ENCODE results near the gene SEC16A.
"Not testable (repeated sequence)": the region's sequence is repeated elsewhere in the genome, so short reads cannot be mapped to it uniquely, and the experiment has no call there.

Gene SEC16A

GRCh38 chr9:136421791-136422190 is 61.0 kb downstream of the SEC16A start:
- no peak for TF ChIP-seq POLR2A (IDR thresholded peaks at IDR 0.05; ENCODE audit: low read depth, low read length)
- FAIRE-seq, result no peak
- no peak for DNase-seq (ENCODE audit: insufficient read length, low spot score)

- DNase-seq (ENCODE audit: insufficient read length, low spot score), result no peak
- no peak for TF ChIP-seq POLR2A (IDR thresholded peaks at IDR 0.05; ENCODE audit: low read depth, low read length)
- FAIRE-seq, result no peak
These were observed 63.8 kb downstream of the SEC16A start for GRCh38 chr9:136419092-136419420.

- no peak for DNase-seq (ENCODE audit: insufficient read length, low spot score)
- no peak for FAIRE-seq
- no peak for TF ChIP-seq POLR2A (IDR thresholded peaks at IDR 0.05; ENCODE audit: low read depth, low read length)
These were observed 64.4 kb downstream of the SEC16A start for GRCh38 chr9:136418182-136419091.

- DNase-seq (ENCODE audit: insufficient read length, low spot score), result no peak
- no peak for TF ChIP-seq POLR2A (IDR thresholded peaks at IDR 0.05; ENCODE audit: low read depth, low read length)
- no peak for FAIRE-seq
These were observed 65.9 kb downstream of the SEC16A start for GRCh38 chr9:136416914-136417313.

- DNase-seq (ENCODE audit: insufficient read length, low spot score), result no peak
- no peak for TF ChIP-seq POLR2A (IDR thresholded peaks at IDR 0.05; ENCODE audit: low read depth, low read length)
- no peak for FAIRE-seq
These were observed 66.4 kb downstream of the SEC16A start for GRCh38 chr9:136416427-136416826.

- no peak for TF ChIP-seq POLR2A (IDR thresholded peaks at IDR 0.05; ENCODE audit: low read depth, low read length)
- no peak for DNase-seq (ENCODE audit: insufficient read length, low spot score)
- FAIRE-seq, result no peak
These were observed 69.9 kb downstream of the SEC16A start for GRCh38 chr9:136412962-136413361.

GRCh38 chr9:136411378-136411777 is 71.5 kb downstream of the SEC16A start:
- TF ChIP-seq POLR2A (IDR thresholded peaks at IDR 0.05; ENCODE audit: low read depth, low read length), result no peak
- FAIRE-seq, result no peak

DNA sequence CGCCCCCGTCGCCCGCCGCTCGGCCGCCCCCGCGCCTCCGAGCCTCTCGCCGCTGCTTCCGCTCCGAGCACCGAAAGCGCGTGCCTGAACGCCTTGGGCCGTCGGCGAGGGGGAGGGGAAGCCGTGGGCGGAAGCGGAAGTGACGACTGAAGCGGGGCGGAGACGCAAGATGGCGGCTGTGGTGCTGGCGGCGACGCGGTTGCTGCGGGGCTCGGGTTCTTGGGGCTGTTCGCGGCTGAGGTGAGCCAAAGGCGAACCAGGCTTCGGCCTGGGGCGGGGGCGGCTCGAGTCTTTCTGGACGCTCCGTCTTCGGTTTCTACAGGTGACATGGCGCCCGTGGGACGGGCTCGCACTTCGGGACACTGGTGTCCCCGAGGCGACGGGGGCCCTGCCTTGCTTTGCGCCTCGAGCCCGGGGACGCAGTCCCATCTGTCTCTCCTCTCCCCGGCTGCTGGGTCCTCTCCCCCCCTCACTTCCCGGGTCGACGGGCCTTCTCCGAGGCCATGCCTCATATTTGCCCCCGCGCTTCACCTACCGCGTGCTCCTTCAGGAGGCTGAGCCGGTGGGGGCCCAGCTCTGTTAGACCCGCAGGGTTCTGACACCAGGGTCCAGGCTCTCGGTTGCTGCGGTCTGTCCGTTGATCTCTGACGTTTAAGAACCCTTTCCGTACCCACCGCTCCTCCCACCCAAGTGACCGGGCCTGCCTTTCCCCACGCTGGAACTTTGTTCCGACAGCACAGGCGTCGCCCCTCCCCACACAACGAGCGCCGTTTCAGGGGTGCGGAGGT is 72.1 kb downstream of the SEC16A start, which contains the start of the genes ENTR1 and PMPCA:
Gene ENTR1, minus strand, starts transcription at position 115 of the 788 bp plus-strand sequence. CDS start 217 bp downstream, outside the sequence.
Gene PMPCA, plus strand, starts transcription at position 159 of the 788 bp plus-strand sequence. Its CDS starts 11 bp downstream, at position 170.
- TF ChIP-seq POLR2A (IDR thresholded peaks at IDR 0.05; ENCODE audit: low read depth, low read length), result peak; percentile 98
- DNase-seq (ENCODE audit: insufficient read length, low spot score) (peak; percentile 99), FAIRE-seq (no peak)

More at GRCh38 chr9:136411378-136411777, 71.5 kb downstream of the SEC16A start:
- no peak for DNase-seq (ENCODE audit: insufficient read length, low spot score)

- no peak for FAIRE-seq
- peak; percentile 6; the same call in 1 of the 2 replicates for TF ChIP-seq POLR2A (IDR thresholded peaks at IDR 0.05; ENCODE audit: low read depth, low read length)
- DNase-seq (ENCODE audit: insufficient read length, low spot score), result peak; percentile 58
These were observed 73.0 kb downstream of the SEC16A start for GRCh38 chr9:136409557-136410455.

DNA sequence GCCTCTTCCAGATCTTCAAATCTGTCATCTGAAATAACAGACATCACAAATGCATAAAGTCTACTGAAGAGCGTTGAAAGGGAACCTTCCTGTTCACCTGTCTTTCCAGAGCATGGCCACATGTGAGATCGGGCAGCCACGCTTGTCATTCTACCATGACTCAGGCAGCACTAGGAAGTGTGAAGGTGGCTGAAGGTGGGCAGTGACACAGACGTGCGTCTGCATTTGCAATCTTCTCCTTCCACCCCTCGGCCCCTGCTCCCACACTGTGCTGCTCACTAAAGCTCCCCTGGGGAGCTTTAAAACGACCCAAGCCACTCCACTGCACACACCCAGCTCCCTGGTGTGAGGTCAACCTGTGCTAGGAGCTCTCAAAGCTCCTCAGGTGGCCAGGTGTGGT is 74.9 kb downstream of the SEC16A start:
- no peak for DNase-seq (ENCODE audit: insufficient read length, low spot score)
- FAIRE-seq, result no peak
- no peak for TF ChIP-seq POLR2A (IDR thresholded peaks at IDR 0.05; ENCODE audit: low read depth, low read length)

GRCh38 chr9:136407061-136407460 is 75.8 kb downstream of the SEC16A start:
- not testable (repeated sequence) for FAIRE-seq; DNase-seq (ENCODE audit: insufficient read length, low spot score)

- FAIRE-seq; DNase-seq (ENCODE audit: insufficient read length, low spot score): not testable (repeated sequence)
These were observed 76.9 kb downstream of the SEC16A start for GRCh38 chr9:136405904-136406303.

- TF ChIP-seq POLR2A (IDR thresholded peaks at IDR 0.05; ENCODE audit: low read depth, low read length), result no peak
- no peak for DNase-seq (ENCODE audit: insufficient read length, low spot score)
- FAIRE-seq, result no peak
These were observed 77.4 kb downstream of the SEC16A start for GRCh38 chr9:136405481-136405880.

DNA sequence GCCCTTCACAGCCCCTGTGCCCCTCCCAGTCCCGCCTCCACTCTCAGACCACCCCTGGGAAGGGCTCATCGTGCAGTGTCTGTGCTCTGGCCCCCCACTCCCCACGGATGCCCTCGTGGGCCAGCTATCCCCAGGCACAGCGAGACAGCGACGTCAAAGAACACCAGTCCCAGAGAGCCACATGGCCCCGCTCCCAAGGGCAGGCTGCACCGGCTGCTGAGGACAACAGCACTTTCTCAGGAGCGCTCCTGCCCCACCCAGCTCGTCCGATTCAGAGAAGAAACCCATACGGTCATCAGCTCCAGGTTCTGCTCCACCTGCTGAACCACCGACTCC is 78.1 kb downstream of the SEC16A start:
- TF ChIP-seq POLR2A (IDR thresholded peaks at IDR 0.05; ENCODE audit: low read depth, low read length), result no peak
- no peak for DNase-seq (ENCODE audit: insufficient read length, low spot score)
- FAIRE-seq, result no peak

Measured in H54 (cell line).